ENCODE results near the gene INO80B. TPM values are rescaled to one million over a fixed set of nuclear protein-coding genes. Genes with fewer than 3 reads are reported as not detected.

The INO80B gene
- total RNA-seq, 3 donors from 2014 or later = 12.6 to 26.2 (median 24.4) TPM

DNA sequence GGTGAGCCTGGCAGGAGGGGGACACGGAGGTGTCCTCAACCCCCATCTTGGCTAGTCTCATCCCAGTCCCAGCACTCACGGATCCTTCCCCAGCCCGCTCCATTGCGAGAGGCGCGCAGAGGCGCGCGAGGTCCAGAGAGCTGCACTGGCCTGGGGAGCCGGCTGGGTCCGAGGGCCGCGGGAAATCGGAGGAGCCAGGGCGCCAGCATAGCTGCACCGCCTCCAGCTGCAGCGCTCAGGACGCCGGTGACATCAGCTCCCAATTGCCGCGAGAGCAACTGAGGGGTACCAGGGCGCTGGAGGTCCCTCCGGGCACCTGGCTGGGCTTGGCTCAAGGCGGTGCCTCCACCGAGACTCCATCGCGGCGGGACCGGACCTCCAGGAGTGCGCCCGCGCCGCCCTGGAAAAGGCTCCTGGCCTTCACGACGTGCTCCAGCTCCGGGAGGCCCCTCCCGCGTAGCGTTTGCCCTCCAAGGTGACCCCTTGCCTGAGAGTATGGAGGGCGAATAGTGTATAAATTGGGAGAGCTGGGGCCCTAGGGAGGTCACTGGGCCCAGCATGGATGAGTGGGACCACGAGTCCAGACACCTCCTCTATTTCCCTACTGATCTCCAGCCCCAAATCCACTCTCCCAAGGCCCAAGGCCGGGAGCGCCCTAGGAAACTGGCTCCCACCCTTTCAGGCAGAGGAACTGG, 18.6 kb upstream of the INO80B start:
- Histone ChIP-seq H3K36me3 (no peaks in the 10 kb centered on the region), H3K4me1 (peaks cover 5 to 15% of the 10 kb centered on the region in 2 donors), H3K4me3 (no peak overlapping the region), H3K27ac (peak overlapping the region in 1 of 2 donors; percentile 7), H3K9me3 (no peaks in the 10 kb centered on the region), H3K27me3 (no peaks in the 10 kb centered on the region)
- TF ChIP-seq POLR2AphosphoS5 (IDR thresholded peaks at IDR 0.05) (no peak), CTCF (IDR thresholded peaks at IDR 0.05) (no peak), POLR2A (IDR thresholded peaks at IDR 0.05) (no peak)
- DNase-seq (ENCODE audit: low spot score in 2 of 2) = no peak
- intact Hi-C loops (cut with DNase I; ENCODE audit: low total_unique reads) = no loop called here

GRCh38 chr2:74436848-74437695, 17.8 kb upstream of the INO80B start:
- H3K4me1 ChIP-seq = peaks cover 5 to 15% of the 10 kb centered on the region in 2 donors

DNA sequence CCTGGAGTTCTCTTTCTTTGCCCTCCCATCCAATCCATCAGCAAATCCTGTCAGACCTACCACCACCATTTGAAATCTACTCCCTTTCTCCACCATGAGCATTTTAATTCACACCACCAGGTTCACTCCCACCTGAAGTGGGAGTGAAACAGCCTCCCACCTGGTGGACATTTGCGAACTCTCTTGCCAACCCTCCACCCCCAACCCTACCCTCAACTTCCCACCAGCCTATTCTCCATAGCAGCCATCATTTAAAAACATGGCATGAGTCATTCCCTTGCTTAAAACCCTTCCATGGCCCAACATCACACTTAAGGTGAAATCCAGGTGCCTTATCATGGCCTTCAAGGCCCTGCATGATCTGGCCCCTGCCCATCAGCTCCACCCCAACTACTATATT, 16.6 kb upstream of the INO80B start:
- Histone ChIP-seq H3K27me3 (no peaks in the 10 kb centered on the region), H3K9me3 (no peaks in the 10 kb centered on the region), H3K27ac (no peak overlapping the region), H3K4me3 (no peak overlapping the region), H3K36me3 (no peaks in the 10 kb centered on the region), H3K4me1 (peaks cover 5 to 15% of the 10 kb centered on the region in 2 donors)
- no peak for DNase-seq (ENCODE audit: low spot score in 2 of 2)
- intact Hi-C loops (cut with DNase I; ENCODE audit: low total_unique reads) = no loop called here
- TF ChIP-seq POLR2A (IDR thresholded peaks at IDR 0.05) = no peak
- no peak for TF ChIP-seq POLR2AphosphoS5 (IDR thresholded peaks at IDR 0.05)
- no peak for TF ChIP-seq CTCF (IDR thresholded peaks at IDR 0.05)

More at GRCh38 chr2:74436848-74437695, 17.8 kb upstream of the INO80B start:
- no peak for TF ChIP-seq POLR2A (IDR thresholded peaks at IDR 0.05)
- TF ChIP-seq CTCF (IDR thresholded peaks at IDR 0.05) = no peak
- TF ChIP-seq POLR2AphosphoS5 (IDR thresholded peaks at IDR 0.05) = no peak
- no peak overlapping the region for H3K4me3 ChIP-seq
- no peaks in the 10 kb centered on the region for H3K9me3 ChIP-seq
- intact Hi-C loops (cut with DNase I; ENCODE audit: low total_unique reads) = no loop called here
- no peaks in the 10 kb centered on the region for H3K27me3 ChIP-seq
- H3K36me3 ChIP-seq = no peaks in the 10 kb centered on the region
- DNase-seq (ENCODE audit: low spot score in 2 of 2) = no peak
- H3K27ac ChIP-seq = peak overlapping the region in 1 of 2 donors; percentile 7

GRCh38 chr2:74439373-74439772, 15.5 kb upstream of the INO80B start:
- Histone ChIP-seq H3K4me1 (peaks cover 5 to 15% of the 10 kb centered on the region in 2 donors), H3K27me3 (no peaks in the 10 kb centered on the region), H3K4me3 (peak overlapping the region; percentile 47 to 84 (median 60)), H3K27ac (peak overlapping the region; percentile 93 to 97), H3K36me3 (no peaks in the 10 kb centered on the region), H3K9me3 (no peaks in the 10 kb centered on the region)
- no peak for DNase-seq (ENCODE audit: low spot score in 2 of 2)
- intact Hi-C loops (cut with DNase I; ENCODE audit: low total_unique reads) = no loop called here
- TF ChIP-seq POLR2A (IDR thresholded peaks at IDR 0.05) (no peak), POLR2AphosphoS5 (IDR thresholded peaks at IDR 0.05) (no peak), CTCF (IDR thresholded peaks at IDR 0.05) (no peak)
